Liver (tissue), 9 donors: ENCODE measurements around the gene KRTAP2-1. TPM values are rescaled to one million over a fixed set of nuclear protein-coding genes. Genes with fewer than 3 reads are reported as not detected.

Experiments
- DNase-seq: peaks from one replicate; pipeline ENCODE4 v3.0.0-alpha.2; 2017; ENCODE audit warnings: low spot score
- H3K27ac ChIP-seq, 2 donors: one replicate each; pipeline ENCODE4 v1.7.0; 2013; ENCODE audit warnings: inconsistent platforms in 2 of 2, low read length in 2 of 2, control low read depth in 1 of 2, low read depth in 1 of 2, mild to moderate bottlenecking in 1 of 2
- H3K27me3 ChIP-seq, 4 donors: one replicate each; pipeline versions ENCODE4 v1.6.1 to v1.7.0; 2013; ENCODE audit warnings: low read length in 3 of 4, inconsistent platforms in 1 of 4, mild to moderate bottlenecking in 1 of 4, moderate library complexity in 1 of 4; ENCODE audit not compliant: control insufficient read depth in 4 of 4, insufficient read depth in 4 of 4
- H3K36me3 ChIP-seq, 4 donors: one replicate each; pipeline versions ENCODE4 v1.6.1 to v1.7.0; 2013; ENCODE audit warnings: low read length in 3 of 4, mild to moderate bottlenecking in 3 of 4, low read depth in 1 of 4, moderate library complexity in 1 of 4; ENCODE audit not compliant: control insufficient read depth in 4 of 4, insufficient read depth in 3 of 4
- H3K4me1 ChIP-seq, 4 donors: one replicate each; pipeline versions ENCODE4 v1.6.1 to v1.7.0; 2013; ENCODE audit warnings: low read length in 3 of 4, mild to moderate bottlenecking in 3 of 4, moderate library complexity in 1 of 4; ENCODE audit not compliant: control insufficient read depth in 4 of 4, insufficient read depth in 4 of 4
- H3K4me3 ChIP-seq, 3 donors: one replicate each; pipeline versions ENCODE4 v1.6.1 to v1.7.0; 2013; ENCODE audit warnings: low read length in 3 of 3, control low read depth in 1 of 3, low read depth in 1 of 3, mild to moderate bottlenecking in 1 of 3
- H3K9ac ChIP-seq, 2 donors: one replicate each; pipeline ENCODE4 v1.7.0; 2013; ENCODE audit warnings: low read length in 2 of 2, mild to moderate bottlenecking in 2 of 2, moderate library complexity in 2 of 2, control low read depth in 1 of 2, low read depth in 1 of 2
- H3K9me3 ChIP-seq, 4 donors: one replicate each; pipeline versions ENCODE4 v1.6.1 to v1.7.0; 2013; ENCODE audit warnings: low read length in 3 of 4; ENCODE audit not compliant: control insufficient read depth in 4 of 4
- GABPA ChIP-seq, 2 donors: IDR thresholded peaks in 1 of 2; conservative IDR thresholded peaks in 1 of 2; 2 replicates each; pipeline ENCODE4 v1.6.1; 2016; ENCODE audit warnings: antibody characterized with exemption in 2 of 2, mild to moderate bottlenecking in 1 of 2, moderate library complexity in 1 of 2
- HNF4A ChIP-seq, 2 donors: conservative IDR thresholded peaks; 2 replicates each; pipeline ENCODE4 v1.6.1; 2016; ENCODE audit warnings: antibody characterized with exemption in 2 of 2, mild to moderate bottlenecking in 2 of 2
- HNF4G ChIP-seq: IDR thresholded peaks from 2 replicates; pipeline ENCODE4 v1.6.1; 2016; ENCODE audit warnings: antibody characterized with exemption
- JUND ChIP-seq, 2 donors: IDR thresholded peaks; 2 replicates each; pipeline ENCODE4 v1.6.1; 2016; ENCODE audit warnings: antibody characterized with exemption in 2 of 2
- NR2F2 ChIP-seq: IDR thresholded peaks from 2 replicates; pipeline ENCODE4 v1.6.1; 2016; ENCODE audit warnings: antibody characterized with exemption
- RAD21 ChIP-seq, 2 donors: IDR thresholded peaks; 2 replicates each; pipeline ENCODE4 v1.6.1; 2016; ENCODE audit warnings: antibody characterized with exemption in 2 of 2, mild to moderate bottlenecking in 2 of 2
- RXRA ChIP-seq, 2 donors: IDR thresholded peaks; 2 replicates each; pipeline ENCODE4 v1.6.1; 2017 to 2018; ENCODE audit warnings: antibody characterized with exemption in 2 of 2, mild to moderate bottlenecking in 1 of 2
- YY1 ChIP-seq: IDR thresholded peaks from 2 replicates; pipeline ENCODE4 v1.6.1; 2016; ENCODE audit warnings: antibody characterized with exemption, mild to moderate bottlenecking
- WGBS: extraction: QIAGEN DNeasy Blood & Tissue Kit; methylation state at CpG from one replicate; pipeline ENCODE4 v1.1.7; 2013; 5-methylcytosine and 5-hydroxymethylcytosine counted together
- polyA plus RNA-seq, 2 donors: library from polyadenylated mRNA; stranded (reverse) in 1 of 2; unstranded in 1 of 2; fragments of 200-250 nt in 1 of 2; fragments of >200 nt in 1 of 2; fragmentation: Nextera tagmentation in 1 of 2; extraction: Ambion mirVana in 1 of 2; gene quantifications; one replicate each; pipeline versions ENCODE4 v1.2.1 to v1.2.3, GENCODE V29; 2013 to 2015
- total RNA-seq, 2 donors: library from RNA; depleted of rRNA; stranded (reverse); fragments of >200 nt; gene quantifications; one replicate each; pipeline ENCODE4 v1.2.3, GENCODE V29; 2014
- TF ChIP-seq, protein P1 (sequence below): IDR thresholded peaks from 2 replicates; pipeline ENCODE4 v1.6.1; 2016; ENCODE audit warnings: antibody characterized with exemption, mild to moderate bottlenecking
- TF ChIP-seq, protein P2 (sequence below): IDR thresholded peaks from 2 replicates; pipeline ENCODE4 v1.6.1; 2016; ENCODE audit warnings: antibody characterized with exemption
- TF ChIP-seq, protein P3 (sequence below): fragments of 150-350 bp; IDR thresholded peaks from 2 replicates; pipeline ENCODE4 v1.5.1; 2017; ENCODE audit warnings: improper control_type of control experiment, low read depth, low read length; ENCODE audit not compliant: missing input control
- donor health status: healthy.
- donor health status: healthy.
- donor health status: healthy.
- donor health status: healthy.
- donor health status: healthy.

The KRTAP2-1 gene
- total and polyA plus RNA-seq, 4 donors: not detected

DNA sequence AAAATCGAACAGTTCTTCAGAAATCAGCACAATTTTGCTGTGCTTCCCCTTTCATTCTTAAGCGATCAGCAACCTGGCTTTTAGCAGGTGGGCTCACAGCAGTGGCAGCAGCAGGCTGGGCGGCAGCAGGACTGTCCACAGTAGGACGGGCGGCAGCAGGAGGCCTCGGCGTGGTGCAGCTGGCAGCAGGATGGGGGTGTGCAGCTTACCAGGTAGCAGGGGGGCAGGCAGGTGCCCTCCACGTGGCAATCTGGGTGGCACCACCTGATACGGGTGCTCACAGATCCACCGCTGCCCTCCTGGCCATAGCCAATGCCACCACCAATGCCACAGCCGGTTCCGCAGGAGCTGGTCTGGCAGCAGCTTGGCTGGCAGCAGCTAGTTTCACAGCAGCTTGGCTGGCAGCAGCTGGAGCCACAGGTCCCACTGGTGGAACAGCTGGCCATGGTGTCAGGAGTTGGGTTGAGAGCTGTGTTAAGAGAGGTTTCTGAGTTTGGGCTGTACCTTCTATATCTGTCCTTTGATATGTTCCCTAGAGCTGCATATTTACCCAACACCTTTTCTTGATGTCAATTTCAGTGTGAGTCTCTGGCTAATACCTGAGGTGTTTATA, 17.4 kb downstream of the KRTAP2-1 start, which contains the start of gene KRTAP1-4:
Gene KRTAP1-4, minus strand, starts transcription at position 563 of the 613 bp plus-strand sequence. Its CDS starts 117 bp downstream, at position 446.
- WGBS: 66% methylated on average over 12 of the region's 12 CpGs
- H3K27me3 ChIP-seq: peaks cover 0 to 3% (median 0%) of the 10 kb centered on the region in 4 donors

DNA sequence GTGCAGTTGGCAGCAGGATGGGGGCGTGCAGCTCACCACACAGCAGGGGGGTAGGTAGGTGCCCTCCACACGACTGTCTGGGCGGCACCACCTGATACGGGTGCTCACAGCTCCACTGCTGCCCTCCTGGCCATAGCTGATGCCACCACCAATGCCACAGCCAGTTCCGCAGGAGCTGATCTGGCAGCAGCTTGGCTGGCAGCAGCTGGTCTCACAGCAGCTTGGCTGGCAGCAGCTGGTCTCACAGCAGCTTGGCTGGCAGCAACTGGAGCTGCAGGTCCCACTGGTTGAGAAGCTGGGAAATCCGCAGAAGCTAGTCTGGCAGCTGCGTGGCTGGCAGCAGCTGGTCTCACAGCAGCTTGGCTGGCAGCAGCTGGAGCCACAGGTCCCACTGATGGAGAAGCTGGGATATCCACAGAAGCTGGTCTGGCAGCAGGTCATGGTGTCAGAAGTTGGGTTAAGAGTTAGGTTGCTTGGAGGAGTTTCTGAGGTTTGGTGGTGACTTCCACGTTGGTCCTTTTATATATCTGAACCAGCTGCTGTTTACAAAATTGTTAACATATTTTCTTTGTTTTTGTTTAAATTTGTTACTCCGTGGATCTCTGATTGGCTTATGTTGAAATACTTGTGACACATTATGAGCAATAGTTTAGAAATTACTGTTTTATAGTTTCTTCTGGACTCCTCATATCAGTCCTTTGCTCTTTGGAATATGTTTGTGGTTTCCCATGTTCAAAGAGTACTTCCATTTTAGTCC, 20.2 kb downstream of the KRTAP2-1 start, which contains the start of gene KRTAP1-5:
Gene KRTAP1-5, minus strand, starts transcription at position 494 of the 757 bp plus-strand sequence. Its CDS starts 53 bp downstream, at position 441.
- no peak for DNase-seq
- Histone ChIP-seq H3K4me1 (no peaks in the 10 kb centered on the region), H3K4me3 (no peak within 1 kb of the TSS), H3K27ac (no peak within 1 kb of the TSS), H3K9ac (no peak within 1 kb of the TSS), H3K9me3 (peaks cover 0 to 3% (median 0%) of the 10 kb centered on the region in 4 donors), H3K27me3 (peaks cover 0 to 3% (median 0%) of the 10 kb centered on the region in 4 donors), H3K36me3 (no peaks in the 10 kb centered on the region)
- TF ChIP-seq YY1: no peak
- TF ChIP-seq JUND (IDR thresholded peaks at IDR 0.05): no peak
- TF ChIP-seq RAD21 (IDR thresholded peaks at IDR 0.05): no peak
- no peak for TF ChIP-seq RXRA (IDR thresholded peaks at IDR 0.05)
- TF ChIP-seq HNF4A (conservative IDR thresholded peaks at IDR 0.05): no peak
- TF ChIP-seq NR2F2: no peak
- TF ChIP-seq, protein P1, sequence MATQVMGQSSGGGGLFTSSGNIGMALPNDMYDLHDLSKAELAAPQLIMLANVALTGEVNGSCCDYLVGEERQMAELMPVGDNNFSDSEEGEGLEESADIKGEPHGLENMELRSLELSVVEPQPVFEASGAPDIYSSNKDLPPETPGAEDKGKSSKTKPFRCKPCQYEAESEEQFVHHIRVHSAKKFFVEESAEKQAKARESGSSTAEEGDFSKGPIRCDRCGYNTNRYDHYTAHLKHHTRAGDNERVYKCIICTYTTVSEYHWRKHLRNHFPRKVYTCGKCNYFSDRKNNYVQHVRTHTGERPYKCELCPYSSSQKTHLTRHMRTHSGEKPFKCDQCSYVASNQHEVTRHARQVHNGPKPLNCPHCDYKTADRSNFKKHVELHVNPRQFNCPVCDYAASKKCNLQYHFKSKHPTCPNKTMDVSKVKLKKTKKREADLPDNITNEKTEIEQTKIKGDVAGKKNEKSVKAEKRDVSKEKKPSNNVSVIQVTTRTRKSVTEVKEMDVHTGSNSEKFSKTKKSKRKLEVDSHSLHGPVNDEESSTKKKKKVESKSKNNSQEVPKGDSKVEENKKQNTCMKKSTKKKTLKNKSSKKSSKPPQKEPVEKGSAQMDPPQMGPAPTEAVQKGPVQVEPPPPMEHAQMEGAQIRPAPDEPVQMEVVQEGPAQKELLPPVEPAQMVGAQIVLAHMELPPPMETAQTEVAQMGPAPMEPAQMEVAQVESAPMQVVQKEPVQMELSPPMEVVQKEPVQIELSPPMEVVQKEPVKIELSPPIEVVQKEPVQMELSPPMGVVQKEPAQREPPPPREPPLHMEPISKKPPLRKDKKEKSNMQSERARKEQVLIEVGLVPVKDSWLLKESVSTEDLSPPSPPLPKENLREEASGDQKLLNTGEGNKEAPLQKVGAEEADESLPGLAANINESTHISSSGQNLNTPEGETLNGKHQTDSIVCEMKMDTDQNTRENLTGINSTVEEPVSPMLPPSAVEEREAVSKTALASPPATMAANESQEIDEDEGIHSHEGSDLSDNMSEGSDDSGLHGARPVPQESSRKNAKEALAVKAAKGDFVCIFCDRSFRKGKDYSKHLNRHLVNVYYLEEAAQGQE: no peak
- no peak for TF ChIP-seq GABPA (IDR thresholded peaks at IDR 0.05 in 1 of 2, conservative IDR thresholded peaks at IDR 0.05 in 1 of 2)
- WGBS: 72% methylated on average over 9 of the region's 9 CpGs

More for the DNA sequence above, 17.4 kb downstream of the KRTAP2-1 start, which contains the start of gene KRTAP1-4:
- no peak within 1 kb of the TSS for H3K4me3 ChIP-seq
- H3K9ac ChIP-seq: no peak within 1 kb of the TSS
- H3K36me3 ChIP-seq: no peaks in the 10 kb centered on the region
- H3K4me1 ChIP-seq: no peaks in the 10 kb centered on the region
- no peak within 1 kb of the TSS for H3K27ac ChIP-seq
- no peak for DNase-seq
- no peaks in the 10 kb centered on the region for H3K9me3 ChIP-seq
- TF ChIP-seq, protein P1: no peak
- no peak for TF ChIP-seq HNF4A (conservative IDR thresholded peaks at IDR 0.05)
- TF ChIP-seq, protein P2, sequence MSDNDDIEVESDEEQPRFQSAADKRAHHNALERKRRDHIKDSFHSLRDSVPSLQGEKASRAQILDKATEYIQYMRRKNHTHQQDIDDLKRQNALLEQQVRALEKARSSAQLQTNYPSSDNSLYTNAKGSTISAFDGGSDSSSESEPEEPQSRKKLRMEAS: no peak
- TF ChIP-seq YY1: no peak
- no peak for TF ChIP-seq NR2F2
- TF ChIP-seq RXRA (IDR thresholded peaks at IDR 0.05): no peak
- no peak for TF ChIP-seq GABPA (IDR thresholded peaks at IDR 0.05 in 1 of 2, conservative IDR thresholded peaks at IDR 0.05 in 1 of 2)
- TF ChIP-seq, protein P3, sequence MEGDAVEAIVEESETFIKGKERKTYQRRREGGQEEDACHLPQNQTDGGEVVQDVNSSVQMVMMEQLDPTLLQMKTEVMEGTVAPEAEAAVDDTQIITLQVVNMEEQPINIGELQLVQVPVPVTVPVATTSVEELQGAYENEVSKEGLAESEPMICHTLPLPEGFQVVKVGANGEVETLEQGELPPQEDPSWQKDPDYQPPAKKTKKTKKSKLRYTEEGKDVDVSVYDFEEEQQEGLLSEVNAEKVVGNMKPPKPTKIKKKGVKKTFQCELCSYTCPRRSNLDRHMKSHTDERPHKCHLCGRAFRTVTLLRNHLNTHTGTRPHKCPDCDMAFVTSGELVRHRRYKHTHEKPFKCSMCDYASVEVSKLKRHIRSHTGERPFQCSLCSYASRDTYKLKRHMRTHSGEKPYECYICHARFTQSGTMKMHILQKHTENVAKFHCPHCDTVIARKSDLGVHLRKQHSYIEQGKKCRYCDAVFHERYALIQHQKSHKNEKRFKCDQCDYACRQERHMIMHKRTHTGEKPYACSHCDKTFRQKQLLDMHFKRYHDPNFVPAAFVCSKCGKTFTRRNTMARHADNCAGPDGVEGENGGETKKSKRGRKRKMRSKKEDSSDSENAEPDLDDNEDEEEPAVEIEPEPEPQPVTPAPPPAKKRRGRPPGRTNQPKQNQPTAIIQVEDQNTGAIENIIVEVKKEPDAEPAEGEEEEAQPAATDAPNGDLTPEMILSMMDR: no peak
- TF ChIP-seq HNF4G: no peak
